Stimulated activated effector memory CD8-positive, alpha-beta T cell treated with anti-CD3 and anti-CD28 coated beads, Interleukin-12 subunit alpha, Interleukin-12 subunit beta, amount 100 ng/mL, for 72 hours (primary cell): ENCODE measurements around the gene SP3.
A peak's percentile ranks its signal among the peaks of the same experiment; 100 is the strongest.

Experiments used
- ATAC-seq: fragments of 150-1000 bp; cut with Tn5 transposase; 2 replicates; pipeline ENCODE4 v1.10.0; 2021
- DNase-seq, 2 donors: peaks; one replicate each; pipeline ENCODE4 v3.0.0; 2021 to 2022; ENCODE audit warnings: low spot score in 2 of 2
- H3K27ac Mint-ChIP-seq: one replicate; pipeline ENCODE4 v1.8.0; 2022; ENCODE audit warnings: mild to moderate bottlenecking, mixed read lengths
- H3K36me3 Mint-ChIP-seq: one replicate; pipeline ENCODE4 v1.8.0; 2022; ENCODE audit warnings: mild to moderate bottlenecking, mixed read lengths
- H3K4me1 Mint-ChIP-seq: one replicate; pipeline ENCODE4 v1.8.0; 2022; ENCODE audit warnings: mixed read lengths
- H3K4me3 Mint-ChIP-seq: one replicate; pipeline ENCODE4 v1.8.0; 2022; ENCODE audit warnings: mild to moderate bottlenecking, mixed read lengths
- H3K9me3 Mint-ChIP-seq: one replicate; pipeline ENCODE4 v1.8.0; 2022; ENCODE audit warnings: mixed read lengths

SP3 gene

GRCh38 chr2:173984866-173985604 lies 19.9 kb upstream of the SP3 start:
- Mint-ChIP-seq H3K4me1 (no peaks in the 10 kb centered on the region), H3K9me3 (no peaks in the 10 kb centered on the region), H3K36me3 (no peaks in the 10 kb centered on the region), H3K27ac (no peak overlapping the region), H3K4me3 (no peak overlapping the region)
- no peak for ATAC-seq
- no peak for DNase-seq

GRCh38 chr2:173983391-173983871 lies 18.3 kb upstream of the SP3 start:
- ATAC-seq, result no peak
- Mint-ChIP-seq H3K4me1 (peaks cover 7% of the 10 kb centered on the region), H3K27ac (no peak overlapping the region), H3K9me3 (no peaks in the 10 kb centered on the region), H3K36me3 (no peaks in the 10 kb centered on the region), H3K4me3 (no peak overlapping the region)
- no peak for DNase-seq

GRCh38 chr2:173982918-173983317 lies 17.7 kb upstream of the SP3 start:
- Mint-ChIP-seq H3K4me1 (peaks cover 7% of the 10 kb centered on the region), H3K4me3 (no peak overlapping the region), H3K9me3 (no peaks in the 10 kb centered on the region), H3K36me3 (no peaks in the 10 kb centered on the region), H3K27ac (no peak overlapping the region)
- no peak for ATAC-seq
- DNase-seq, result no peak

DNA sequence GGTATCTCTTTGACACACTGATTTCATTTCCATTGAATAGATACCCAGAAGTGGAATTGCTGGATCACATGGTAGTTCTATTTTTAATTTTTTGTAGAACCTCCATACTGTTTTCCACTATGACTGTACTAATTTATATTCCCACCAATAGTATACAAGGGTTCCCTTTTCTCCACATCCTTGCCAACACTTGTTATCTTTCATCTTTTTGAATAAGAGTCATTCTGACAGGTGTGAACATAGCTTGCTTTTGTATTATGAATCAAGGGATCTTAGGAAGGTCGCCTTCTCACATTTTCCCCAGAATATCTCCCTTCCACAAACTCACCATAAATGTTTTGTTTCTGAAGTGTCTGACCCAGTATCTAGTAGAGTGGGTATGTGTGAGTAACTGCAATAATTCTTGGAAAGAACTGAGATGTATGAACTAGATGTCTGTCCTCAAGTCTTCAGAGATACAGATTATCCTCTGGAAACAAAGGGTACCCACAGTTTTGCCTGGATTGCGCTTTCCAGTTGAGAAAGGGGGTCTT lies 17.1 kb upstream of the SP3 start:
- no peak for DNase-seq
- no peaks in the 10 kb centered on the region for H3K36me3 Mint-ChIP-seq
- no peaks in the 10 kb centered on the region for H3K9me3 Mint-ChIP-seq
- H3K4me3 Mint-ChIP-seq, result no peak overlapping the region
- H3K4me1 Mint-ChIP-seq, result peaks cover 7% of the 10 kb centered on the region
- no peak overlapping the region for H3K27ac Mint-ChIP-seq
- no peak for ATAC-seq

GRCh38 chr2:173981520-173981919 lies 16.3 kb upstream of the SP3 start:
- Mint-ChIP-seq H3K9me3 (no peaks in the 10 kb centered on the region), H3K4me3 (no peak overlapping the region), H3K4me1 (peaks cover 7% of the 10 kb centered on the region), H3K36me3 (no peaks in the 10 kb centered on the region), H3K27ac (no peak overlapping the region)
- DNase-seq, result no peak
- no peak for ATAC-seq

DNA sequence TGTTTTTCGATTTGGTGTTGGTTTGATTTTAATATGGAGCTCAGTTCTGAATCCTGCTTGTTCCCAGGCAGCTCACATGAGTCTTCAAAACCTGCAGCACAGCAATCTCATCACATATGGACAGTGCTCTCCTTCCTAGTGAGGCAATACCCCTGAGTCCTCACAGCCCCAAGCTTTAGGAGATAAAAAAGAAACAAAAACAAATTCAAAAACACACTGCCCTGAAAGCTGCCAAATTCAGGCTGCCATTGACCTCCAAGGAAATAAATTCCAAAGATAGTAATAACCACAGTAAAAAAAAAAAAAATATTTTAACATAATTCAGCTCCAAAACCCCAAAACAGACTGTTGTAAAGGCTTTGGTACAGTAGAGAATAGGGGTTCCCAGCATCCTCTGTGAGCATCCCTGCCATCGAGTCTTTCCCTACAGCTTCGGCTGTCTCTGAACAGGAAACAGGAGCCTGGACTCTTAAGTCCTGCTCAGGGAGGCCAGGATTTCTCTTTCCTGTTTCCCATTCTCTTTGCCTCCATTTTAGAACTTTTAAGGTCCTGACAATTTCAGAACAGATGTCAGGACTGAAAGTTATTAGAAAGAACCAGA lies 14.7 kb upstream of the SP3 start:
- H3K4me1 Mint-ChIP-seq, result peaks cover 7% of the 10 kb centered on the region

DNA sequence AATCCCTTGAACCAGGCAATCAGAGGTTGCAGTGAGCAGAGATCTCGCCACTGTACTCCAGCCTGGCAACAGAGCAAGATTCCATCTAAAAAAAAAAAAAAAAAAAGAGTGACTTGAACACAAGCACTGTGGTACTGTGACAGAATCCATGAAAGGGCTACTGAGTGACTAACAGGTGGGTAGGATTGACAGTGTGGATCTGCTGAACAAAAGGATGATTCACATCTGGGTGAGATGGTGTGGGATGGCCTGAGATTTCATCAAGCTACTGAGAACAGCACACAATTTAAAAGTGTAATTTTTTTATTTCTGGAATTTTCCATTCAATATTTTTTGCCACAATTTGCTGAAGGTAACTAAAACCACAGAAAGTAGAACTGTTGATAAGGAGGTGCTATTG lies 13.3 kb upstream of the SP3 start:
- no peak for DNase-seq
- Mint-ChIP-seq H3K4me3 (no peak overlapping the region), H3K27ac (no peak overlapping the region), H3K4me1 (peaks cover 7% of the 10 kb centered on the region), H3K36me3 (no peaks in the 10 kb centered on the region), H3K9me3 (no peaks in the 10 kb centered on the region)
- ATAC-seq, result peak; percentile 100

More for the DNA sequence above, 14.7 kb upstream of the SP3 start:
- no peaks in the 10 kb centered on the region for H3K36me3 Mint-ChIP-seq
- no peak overlapping the region for H3K4me3 Mint-ChIP-seq
- ATAC-seq (no peak), DNase-seq (no peak)
- H3K9me3 Mint-ChIP-seq, result no peaks in the 10 kb centered on the region
- H3K27ac Mint-ChIP-seq, result no peak overlapping the region

GRCh38 chr2:173972636-173973035 lies 7.5 kb upstream of the SP3 start:
- ATAC-seq (no peak), DNase-seq (no peak)
- no peak overlapping the region for H3K27ac Mint-ChIP-seq
- no peak overlapping the region for H3K4me3 Mint-ChIP-seq
- no peaks in the 10 kb centered on the region for H3K9me3 Mint-ChIP-seq
- no peaks in the 10 kb centered on the region for H3K36me3 Mint-ChIP-seq
- peaks cover 6% of the 10 kb centered on the region for H3K4me1 Mint-ChIP-seq

DNA sequence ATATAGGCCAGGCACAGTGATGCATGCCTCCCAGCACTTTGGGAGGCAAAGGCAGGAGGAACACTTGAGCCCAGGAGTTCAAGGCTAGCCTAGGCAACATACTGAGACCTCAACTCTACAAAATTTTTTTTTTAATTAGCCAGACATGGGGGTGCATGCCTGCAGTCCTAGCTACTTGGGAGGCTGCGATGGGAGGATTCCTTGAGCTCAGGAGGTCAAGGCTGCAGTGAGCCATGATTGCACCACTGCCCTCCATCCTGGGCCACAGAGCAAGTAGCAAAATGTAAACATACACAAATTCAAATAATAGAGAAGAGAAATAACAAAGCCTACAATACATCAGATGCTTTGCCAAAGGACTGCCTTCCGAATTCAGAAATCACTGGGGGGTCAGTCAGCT lies 7.0 kb upstream of the SP3 start:
- no peaks in the 10 kb centered on the region for H3K36me3 Mint-ChIP-seq
- H3K4me1 Mint-ChIP-seq, result peaks cover 6% of the 10 kb centered on the region
- no peak overlapping the region for H3K27ac Mint-ChIP-seq
- no peak overlapping the region for H3K4me3 Mint-ChIP-seq
- DNase-seq (no peak), ATAC-seq (no peak)
- no peaks in the 10 kb centered on the region for H3K9me3 Mint-ChIP-seq

DNA sequence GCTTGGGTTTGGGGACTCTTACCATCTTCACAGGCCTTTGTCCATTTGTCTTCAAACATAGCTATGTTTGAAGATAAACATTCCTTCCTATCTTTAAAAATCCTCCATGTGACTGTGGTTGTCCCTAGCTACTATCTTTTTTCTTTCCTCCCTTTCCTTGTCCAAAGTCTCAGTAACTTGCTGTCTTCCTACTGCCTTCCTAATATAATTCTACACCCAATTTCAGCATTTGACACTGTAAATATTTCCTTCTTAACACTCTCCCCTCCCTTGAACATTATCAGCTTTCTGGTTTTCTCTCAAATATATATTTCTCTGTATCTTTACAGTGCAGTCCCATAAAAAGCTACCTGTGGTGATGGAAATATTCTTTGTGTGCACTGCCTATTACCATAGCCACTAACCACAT lies 5.3 kb upstream of the SP3 start:
- Mint-ChIP-seq H3K4me3 (no peak overlapping the region), H3K27ac (no peak overlapping the region), H3K4me1 (peaks cover 17% of the 10 kb centered on the region), H3K36me3 (peaks cover 4% of the 10 kb centered on the region), H3K9me3 (no peaks in the 10 kb centered on the region)
- no peak for DNase-seq
- ATAC-seq, result no peak

DNA sequence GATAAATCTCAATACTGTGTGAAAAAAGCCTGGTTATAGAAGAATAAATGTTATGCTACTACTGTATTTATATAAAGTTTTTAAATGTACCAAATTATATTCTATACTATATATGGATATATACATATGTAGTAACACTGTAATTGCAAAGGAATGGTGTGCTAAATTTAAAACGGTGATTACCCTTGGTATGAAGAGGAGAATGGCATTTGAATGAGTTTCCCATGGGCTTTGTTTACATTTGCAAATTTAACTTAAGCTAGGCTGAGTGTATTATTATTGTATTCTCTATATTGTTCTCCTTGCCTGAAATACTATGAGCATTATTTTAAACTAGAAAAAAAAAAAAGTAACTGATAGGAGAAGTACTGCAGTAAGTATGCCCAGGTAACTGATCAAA lies 4.7 kb upstream of the SP3 start:
- no peak overlapping the region for H3K27ac Mint-ChIP-seq
- peaks cover 17% of the 10 kb centered on the region for H3K4me1 Mint-ChIP-seq
- no peak overlapping the region for H3K4me3 Mint-ChIP-seq
- no peak for ATAC-seq
- peaks cover 11% of the 10 kb centered on the region for H3K36me3 Mint-ChIP-seq
- no peak for DNase-seq
- no peaks in the 10 kb centered on the region for H3K9me3 Mint-ChIP-seq

GRCh38 chr2:173968551-173968950 lies 3.4 kb upstream of the SP3 start:
- Mint-ChIP-seq H3K4me1 (peaks cover 17% of the 10 kb centered on the region), H3K27ac (no peak overlapping the region), H3K4me3 (no peak overlapping the region), H3K36me3 (peaks cover 24% of the 10 kb centered on the region), H3K9me3 (no peaks in the 10 kb centered on the region)
- ATAC-seq (no peak), DNase-seq (no peak)

DNA sequence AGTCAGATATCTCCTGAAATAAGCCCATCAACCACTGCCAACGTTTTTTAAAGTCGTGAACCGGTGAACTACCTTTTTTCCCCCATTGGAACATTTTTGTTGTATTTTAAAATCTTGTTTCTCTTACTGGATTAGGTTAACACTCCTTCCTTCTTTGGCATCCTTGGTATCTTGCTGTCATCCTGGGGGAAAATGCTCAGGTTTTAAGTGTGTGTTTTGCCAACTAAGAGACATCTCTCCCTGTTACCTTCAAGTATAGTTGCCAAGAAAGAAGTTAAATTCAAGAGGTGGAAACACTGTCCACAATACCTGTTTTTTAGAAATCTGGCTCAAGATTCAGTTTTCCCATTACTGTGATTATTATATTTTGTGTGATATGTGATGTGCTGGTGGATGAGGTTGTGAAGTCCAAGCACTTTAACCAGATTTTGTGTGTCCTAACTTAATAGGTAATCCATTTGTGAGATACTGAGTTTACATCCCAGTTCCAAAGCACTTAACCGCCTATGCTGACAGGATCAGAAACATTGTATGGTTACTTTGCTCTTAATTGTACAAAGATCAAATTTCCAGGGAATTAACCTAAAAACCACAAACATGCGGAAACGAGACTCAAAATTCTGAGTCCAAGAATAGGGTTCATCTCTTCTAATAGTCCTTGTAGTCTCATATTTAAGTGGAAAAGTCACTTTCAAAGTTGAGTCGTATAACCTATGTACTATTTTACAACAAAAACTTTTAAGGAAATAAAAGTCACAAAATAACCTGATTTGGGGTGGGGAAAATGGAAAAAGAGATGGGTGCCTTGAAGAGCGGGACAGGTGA lies 1.3 kb upstream of the SP3 start:
- DNase-seq, result no peak
- Mint-ChIP-seq H3K4me3 (peak overlapping the region; percentile 74), H3K27ac (peak overlapping the region; percentile 97), H3K4me1 (peaks cover 25% of the 10 kb centered on the region), H3K9me3 (no peaks in the 10 kb centered on the region), H3K36me3 (peaks cover 44% of the 10 kb centered on the region)
- no peak for ATAC-seq

DNA sequence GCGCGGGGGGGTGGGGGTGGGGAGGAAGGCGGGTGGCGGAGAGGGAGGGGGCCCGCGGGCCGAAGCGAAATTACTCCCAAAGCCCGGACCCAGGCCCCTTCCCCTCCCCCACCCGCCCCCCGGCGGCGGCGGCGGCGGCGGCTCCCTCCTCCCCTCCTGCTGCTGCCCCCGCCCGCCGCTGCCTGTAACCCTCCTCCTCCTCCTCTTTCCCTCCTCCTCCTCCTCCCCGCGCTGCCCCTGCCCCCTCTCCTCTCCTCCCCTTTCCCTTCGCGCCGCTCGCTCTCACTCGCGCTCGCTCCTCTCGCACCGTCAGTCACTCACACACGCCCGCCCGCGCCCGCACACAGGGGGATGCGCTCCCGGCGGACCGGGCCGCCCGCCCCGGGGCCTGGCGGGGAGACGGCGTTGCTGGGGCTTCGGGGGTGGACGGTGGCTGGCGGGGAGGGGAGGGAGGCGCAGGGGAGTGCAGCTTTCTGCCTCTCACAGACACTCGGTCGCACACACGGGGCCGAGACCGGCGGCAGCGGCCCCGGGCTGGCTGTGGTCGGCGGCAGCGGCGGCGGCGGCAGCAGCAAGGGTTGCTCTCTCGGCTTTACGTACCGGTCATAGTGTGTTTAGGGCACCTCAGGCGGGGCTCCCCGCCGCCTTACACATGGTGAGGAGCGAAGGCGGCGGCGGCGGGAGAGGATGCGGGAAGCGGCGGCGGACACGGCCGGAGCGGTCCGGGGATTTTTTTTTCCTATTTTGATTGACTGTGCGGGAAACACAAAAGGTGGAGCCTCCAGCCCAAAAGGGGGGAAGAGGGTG lies 405 bp downstream of the SP3 start:
- H3K4me1 Mint-ChIP-seq, result peaks cover 31% of the 10 kb centered on the region
- peaks cover 61% of the 10 kb centered on the region for H3K36me3 Mint-ChIP-seq
- no peaks in the 10 kb centered on the region for H3K9me3 Mint-ChIP-seq

More for the DNA sequence above, 405 bp downstream of the SP3 start:
- peak overlapping the region; percentile 97 for H3K27ac Mint-ChIP-seq
- DNase-seq, result peak; percentile 57 to 84
- ATAC-seq, result peak; percentile 52
- peak overlapping the region; percentile 74 for H3K4me3 Mint-ChIP-seq
